SK-N-SH (cell line): ENCODE data around the gene MED27. TPM values are rescaled to one million over a fixed set of nuclear protein-coding genes. Genes with fewer than 3 reads are reported as not detected.

Source experiments
- CTCF ChIA-PET: fragments of 300-600, 350-600 bp; formaldehyde crosslinking; extraction: SDS; loops from one replicate; lab custom pipeline; 2021; lab: Yijun Ruan, JAX
- POLR2A ChIA-PET: fragments of 350-600 bp; sonication (Branson Sonifier 250); formaldehyde crosslinking; extraction: SDS; loops from one replicate; lab custom pipeline; 2020; ENCODE audit warnings: antibody characterized with exemption, inconsistent platforms; lab: Yijun Ruan, JAX
- DNase-seq: peaks from one replicate; pipeline ENCODE4 v3.0.0; 2012
- H2AFZ ChIP-seq: fragments of 200-600 bp; sonication (generic); 2 replicates; pipeline ENCODE4 v1.8.1; 2016; ENCODE audit warnings: antibody characterized with exemption, mild to moderate bottlenecking, low read depth
- H3F3A ChIP-seq: fragments of 200-600 bp; sonication (generic); replicated peaks from 2 replicates; pipeline ENCODE3; 2016; ENCODE audit warnings: antibody characterized with exemption, mild to moderate bottlenecking; ENCODE audit not compliant: insufficient read depth
- H3K27ac ChIP-seq, 2 experiments: fragments of 200-500 bp in 1 of 2; fragments of 200-600 bp in 1 of 2; sonication (Bioruptor generic) in 1 of 2; sonication (generic), shearing (Covaris generic) in 1 of 2; 2 replicates each; pipeline versions ENCODE4 v1.5.1 to v1.6.1; 2014 to 2016; ENCODE audit warnings: low read depth in 2 of 2, inconsistent platforms in 1 of 2, low read length in 1 of 2, mild to moderate bottlenecking in 1 of 2, mixed read lengths in 1 of 2
- H3K27me3 ChIP-seq: fragments of 200-600 bp; sonication (generic), shearing (Covaris generic); 2 replicates; pipeline ENCODE4 v1.6.1; 2016; ENCODE audit warnings: mixed run types; ENCODE audit not compliant: insufficient read depth
- H3K36me3 ChIP-seq, 2 experiments: fragments of 200-500 bp in 1 of 2; fragments of 200-600 bp in 1 of 2; sonication (Bioruptor generic) in 1 of 2; sonication (generic) in 1 of 2; replicated peaks in 1 of 2; 2 replicates each; pipeline versions ENCODE3 to v1.5.1; 2014 to 2016; ENCODE audit warnings: low read length in 1 of 2, mild to moderate bottlenecking in 1 of 2; ENCODE audit not compliant: insufficient read depth in 2 of 2, control insufficient read depth in 1 of 2
- H3K4me1 ChIP-seq, 2 experiments: fragments of 200-500 bp in 1 of 2; fragments of 200-600 bp in 1 of 2; sonication (Bioruptor generic) in 1 of 2; sonication (generic), shearing (Covaris generic) in 1 of 2; 2 replicates each; pipeline versions ENCODE4 v1.5.1 to v1.6.1; 2014 to 2016; ENCODE audit warnings: low read depth in 1 of 2, low read length in 1 of 2, mixed run types in 1 of 2; ENCODE audit not compliant: insufficient read depth in 2 of 2, control insufficient read depth in 1 of 2
- H3K4me2 ChIP-seq: fragments of 200-600 bp; sonication (generic), shearing (Covaris generic); 2 replicates; pipeline ENCODE4 v1.6.1; 2017; ENCODE audit warnings: mixed run types
- H3K4me3 ChIP-seq, 2 experiments: fragments of 200-500 bp in 1 of 2; fragments of 200-600 bp in 1 of 2; sonication (Bioruptor generic) in 1 of 2; sonication (generic), shearing (Covaris generic) in 1 of 2; 2 replicates each; pipeline versions ENCODE4 v1.5.1 to v1.8.1; 2014 to 2016; ENCODE audit warnings: low read depth in 2 of 2, inconsistent platforms in 1 of 2, low read length in 1 of 2, mild to moderate bottlenecking in 1 of 2, mixed read lengths in 1 of 2, moderate library complexity in 1 of 2
- H3K79me2 ChIP-seq: fragments of 200-600 bp; sonication (generic); 2 replicates; pipeline ENCODE4 v1.8.1; 2017; ENCODE audit warnings: mild to moderate bottlenecking; ENCODE audit not compliant: insufficient read depth
- H3K9ac ChIP-seq: fragments of 200-600 bp; sonication (generic); 2 replicates; pipeline ENCODE4 v1.6.1; 2017; ENCODE audit warnings: mixed run types
- H3K9me2 ChIP-seq: fragments of 200-600 bp; sonication (generic); 2 replicates; pipeline ENCODE4 v1.6.1; 2017; ENCODE audit warnings: mixed run types
- H3K9me3 ChIP-seq: fragments of 200-600 bp; sonication (generic); 2 replicates; pipeline ENCODE4 v1.6.1; 2017; ENCODE audit warnings: mixed run types, mild to moderate bottlenecking, moderate library complexity
- H4K20me1 ChIP-seq: fragments of 200-600 bp; sonication (generic); 2 replicates; pipeline ENCODE4 v1.6.1; 2017; ENCODE audit warnings: mild to moderate bottlenecking, mixed run types; ENCODE audit not compliant: insufficient read depth
- CHD2 ChIP-seq: fragments of 150-350 bp; IDR thresholded peaks from 2 replicates; pipeline ENCODE4 v1.6.1; 2018; ENCODE audit warnings: low read length; ENCODE audit not compliant: partially characterized antibody
- EP300 ChIP-seq, 2 experiments: IDR thresholded peaks; 2 replicates each; pipeline versions ENCODE4 v1.4.0 to v1.6.1; 2012; ENCODE audit warnings: borderline replicate concordance in 1 of 2, low read depth in 1 of 2, low read length in 1 of 2
- EZH2phosphoT487 ChIP-seq: fragments of 200-600 bp; sonication (generic); IDR thresholded peaks from 2 replicates; pipeline ENCODE4 v1.6.1; 2017; ENCODE audit warnings: low read depth, mixed run types, mild to moderate bottlenecking, antibody characterized with exemption, moderate library complexity, borderline replicate concordance
- FOXJ3 ChIP-seq: sonication (generic); formaldehyde crosslinking; IDR thresholded peaks from 2 replicates; pipeline ENCODE4 v1.5.1; 2020; ENCODE audit warnings: mild to moderate bottlenecking, missing genetic modification reagents
- GATA2 ChIP-seq: sonication (generic); formaldehyde crosslinking; IDR thresholded peaks from 2 replicates; pipeline ENCODE4 v1.5.0; 2020; ENCODE audit warnings: mild to moderate bottlenecking, missing genetic modification reagents
- RXRA ChIP-seq: IDR thresholded peaks from 2 replicates; pipeline ENCODE4 v1.4.0; 2012; ENCODE audit warnings: low read depth, mild to moderate bottlenecking, borderline replicate concordance
- SMC3 ChIP-seq: IDR thresholded peaks from 2 replicates; pipeline ENCODE4 v1.6.1; 2012; ENCODE audit warnings: low read depth, low read length, improper control_type of control experiment
- YY1 ChIP-seq: IDR thresholded peaks from 2 replicates; pipeline ENCODE4 v1.4.0; 2012; ENCODE audit warnings: low read depth, mild to moderate bottlenecking
- WGBS: methylation state at CpG from one replicate; pipeline ENCODE4 v1.1.6; 2017; ENCODE audit warnings: low lambda C conversion rate; 5-methylcytosine and 5-hydroxymethylcytosine counted together
- polyA plus RNA-seq, 3 experiments: library from polyadenylated mRNA; depleted of rRNA; stranded (reverse); fragments of >200 nt; gene quantifications; 2 replicates each; pipeline ENCODE4 v1.2.3, GENCODE V29; 2012
- TF ChIP-seq, protein P1 (sequence below): fragments of 150-350 bp; IDR thresholded peaks from 2 replicates; pipeline ENCODE4 v1.6.1; 2017; ENCODE audit warnings: antibody characterized with exemption, low read length, low read depth, borderline replicate concordance
- TF ChIP-seq, protein P2 (sequence below): IDR thresholded peaks from 2 replicates; pipeline ENCODE4 v1.4.0; 2012; ENCODE audit warnings: low read depth
- TF ChIP-seq, protein P3 (sequence below): IDR thresholded peaks from 2 replicates; pipeline ENCODE4 v1.6.1; 2012; ENCODE audit warnings: mild to moderate bottlenecking, low read depth, low read length, moderate library complexity
- TF ChIP-seq, protein P4 (sequence below): IDR thresholded peaks from 2 replicates; pipeline ENCODE4 v1.4.0; 2012; ENCODE audit warnings: low read depth, borderline replicate concordance
- TF ChIP-seq, protein P5 (sequence below): fragments of 200-600 bp; sonication (generic); IDR thresholded peaks from 2 replicates; pipeline ENCODE4 v1.6.1; 2017; ENCODE audit warnings: antibody characterized with exemption, mild to moderate bottlenecking, moderate library complexity

Gene MED27
- polyA plus RNA-seq, 1 of the 3 experiments (the other 2 are of a cell fraction) = 35.0 TPM

DNA sequence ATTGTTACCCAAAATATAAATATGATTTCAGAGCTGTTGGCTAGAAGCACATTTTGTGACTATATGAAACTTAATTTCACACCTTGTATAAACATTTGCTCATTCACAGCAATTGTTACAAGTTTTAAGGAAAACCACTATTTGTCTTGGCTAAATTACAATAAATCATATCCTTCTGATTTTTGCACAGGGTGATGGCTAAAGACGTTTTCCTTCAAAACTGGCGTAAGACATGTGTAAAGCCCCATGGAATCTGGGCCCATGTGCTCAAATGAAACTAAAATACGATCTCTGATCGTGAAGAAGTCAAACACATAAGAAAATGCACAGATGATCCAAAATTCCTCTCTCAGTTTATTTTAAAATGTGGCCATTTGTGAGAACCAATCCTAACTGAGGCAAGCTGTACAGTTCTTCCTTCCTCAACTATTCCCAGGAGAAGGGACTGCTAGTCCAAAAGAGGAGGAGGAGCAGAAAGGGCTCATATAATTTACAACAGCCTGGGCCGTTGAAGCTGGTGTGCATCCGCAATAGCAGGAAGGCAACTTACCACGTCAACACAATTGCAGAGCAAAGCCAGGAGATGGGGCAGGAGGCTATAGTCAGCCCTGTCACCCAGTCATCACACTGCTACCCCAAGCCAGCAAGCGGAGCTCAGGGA, 98.4 kb downstream of the MED27 start:
- H3K4me2 ChIP-seq = no peak overlapping the region
- no peak overlapping the region for H2AFZ ChIP-seq

DNA sequence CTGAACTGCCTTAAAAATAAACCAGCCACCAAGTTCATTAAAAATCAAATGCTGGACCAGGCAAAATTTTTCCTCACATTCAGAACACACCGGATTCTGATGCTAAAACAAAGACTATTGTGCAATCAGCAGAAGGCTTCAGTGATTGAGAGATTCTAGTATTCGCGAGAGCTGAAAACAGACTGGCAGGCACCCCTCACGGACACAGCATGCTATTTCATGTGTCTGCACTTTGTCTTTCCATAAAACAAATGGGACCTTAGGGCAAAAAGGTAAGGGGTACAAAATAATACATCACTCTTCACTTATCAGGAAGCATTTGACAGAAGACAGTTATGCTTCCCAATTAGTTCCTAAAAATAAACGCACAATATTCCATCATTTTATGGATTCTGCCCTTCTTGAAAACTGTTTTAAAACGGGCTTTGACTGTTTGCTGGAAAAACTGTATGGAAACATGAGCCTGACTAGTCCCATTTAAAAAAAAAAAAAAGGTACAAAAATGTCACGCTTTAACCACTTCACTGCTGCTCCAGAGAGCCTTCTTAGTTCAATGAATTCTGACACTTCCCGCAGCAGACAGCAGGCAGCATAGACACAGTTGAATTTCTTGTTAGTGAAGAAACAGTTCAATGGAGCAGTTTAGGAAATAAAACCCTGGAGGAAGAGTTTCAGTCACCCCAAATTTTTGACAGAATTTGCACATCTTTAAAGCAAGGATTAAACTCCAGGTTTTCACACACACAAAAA, 99.2 kb downstream of the MED27 start:
- no peak overlapping the region for H3K9ac ChIP-seq
- DNase-seq = peak; percentile 48
- H3K79me2 ChIP-seq = no peaks in the 10 kb centered on the region
- H3K36me3 ChIP-seq = peaks cover 0 to 8% of the 10 kb centered on the region in 2 experiments
- no peaks in the 10 kb centered on the region for H3K9me2 ChIP-seq
- CTCF ChIA-PET = interaction anchor here (0.7 to 2.1 kb wide), 11 partner anchors 9 to 581 kb away, joined by 3 to 9 read pairs (median 3); no protein-coding TSS in a partner anchor
- no peak overlapping the region for H3K4me2 ChIP-seq
- 0 out of 2 replicates have a peak, but pooled peaks cover 5% of the 10 kb centered on the region for H4K20me1 ChIP-seq
- H3K27me3 ChIP-seq = no peaks in the 10 kb centered on the region
- POLR2A ChIA-PET = no interaction called here
- H3F3A ChIP-seq = no peaks in the 10 kb centered on the region
- 73% methylated on average over 8 of the region's 8 CpGs for WGBS
- H3K27ac ChIP-seq = peak overlapping the region in 1 of 2 experiments; percentile 50; a peak in 1 of 4 replicates
- no peak overlapping the region for H2AFZ ChIP-seq
- peaks cover 0 to 32% of the 10 kb centered on the region in 2 experiments; a peak in 2 of 4 replicates for H3K4me1 ChIP-seq
- no peaks in the 10 kb centered on the region for H3K9me3 ChIP-seq
- no peak overlapping the region for H3K4me3 ChIP-seq
- TF ChIP-seq, protein P1, sequence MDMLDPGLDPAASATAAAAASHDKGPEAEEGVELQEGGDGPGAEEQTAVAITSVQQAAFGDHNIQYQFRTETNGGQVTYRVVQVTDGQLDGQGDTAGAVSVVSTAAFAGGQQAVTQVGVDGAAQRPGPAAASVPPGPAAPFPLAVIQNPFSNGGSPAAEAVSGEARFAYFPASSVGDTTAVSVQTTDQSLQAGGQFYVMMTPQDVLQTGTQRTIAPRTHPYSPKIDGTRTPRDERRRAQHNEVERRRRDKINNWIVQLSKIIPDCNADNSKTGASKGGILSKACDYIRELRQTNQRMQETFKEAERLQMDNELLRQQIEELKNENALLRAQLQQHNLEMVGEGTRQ = no peak
- TF ChIP-seq EP300 (IDR thresholded peaks at IDR 0.05; ENCODE audit: borderline replicate concordance in 1 of 2, low read depth in 1 of 2, low read length in 1 of 2) = peak in 1 of 2 experiments; percentile 92; a peak in 2 of 4 replicates
- TF ChIP-seq GATA2 (CRISPR knock-in tag) = peak; percentile 64
- TF ChIP-seq FOXJ3 (CRISPR knock-in tag) = no peak
- TF ChIP-seq SMC3 = no peak
- TF ChIP-seq, protein P2, sequence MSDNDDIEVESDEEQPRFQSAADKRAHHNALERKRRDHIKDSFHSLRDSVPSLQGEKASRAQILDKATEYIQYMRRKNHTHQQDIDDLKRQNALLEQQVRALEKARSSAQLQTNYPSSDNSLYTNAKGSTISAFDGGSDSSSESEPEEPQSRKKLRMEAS = no peak
- TF ChIP-seq RXRA = no peak
- TF ChIP-seq YY1 = no peak
- TF ChIP-seq CHD2 = peak; percentile 73
- no peak for TF ChIP-seq EZH2phosphoT487
- TF ChIP-seq, protein P3, sequence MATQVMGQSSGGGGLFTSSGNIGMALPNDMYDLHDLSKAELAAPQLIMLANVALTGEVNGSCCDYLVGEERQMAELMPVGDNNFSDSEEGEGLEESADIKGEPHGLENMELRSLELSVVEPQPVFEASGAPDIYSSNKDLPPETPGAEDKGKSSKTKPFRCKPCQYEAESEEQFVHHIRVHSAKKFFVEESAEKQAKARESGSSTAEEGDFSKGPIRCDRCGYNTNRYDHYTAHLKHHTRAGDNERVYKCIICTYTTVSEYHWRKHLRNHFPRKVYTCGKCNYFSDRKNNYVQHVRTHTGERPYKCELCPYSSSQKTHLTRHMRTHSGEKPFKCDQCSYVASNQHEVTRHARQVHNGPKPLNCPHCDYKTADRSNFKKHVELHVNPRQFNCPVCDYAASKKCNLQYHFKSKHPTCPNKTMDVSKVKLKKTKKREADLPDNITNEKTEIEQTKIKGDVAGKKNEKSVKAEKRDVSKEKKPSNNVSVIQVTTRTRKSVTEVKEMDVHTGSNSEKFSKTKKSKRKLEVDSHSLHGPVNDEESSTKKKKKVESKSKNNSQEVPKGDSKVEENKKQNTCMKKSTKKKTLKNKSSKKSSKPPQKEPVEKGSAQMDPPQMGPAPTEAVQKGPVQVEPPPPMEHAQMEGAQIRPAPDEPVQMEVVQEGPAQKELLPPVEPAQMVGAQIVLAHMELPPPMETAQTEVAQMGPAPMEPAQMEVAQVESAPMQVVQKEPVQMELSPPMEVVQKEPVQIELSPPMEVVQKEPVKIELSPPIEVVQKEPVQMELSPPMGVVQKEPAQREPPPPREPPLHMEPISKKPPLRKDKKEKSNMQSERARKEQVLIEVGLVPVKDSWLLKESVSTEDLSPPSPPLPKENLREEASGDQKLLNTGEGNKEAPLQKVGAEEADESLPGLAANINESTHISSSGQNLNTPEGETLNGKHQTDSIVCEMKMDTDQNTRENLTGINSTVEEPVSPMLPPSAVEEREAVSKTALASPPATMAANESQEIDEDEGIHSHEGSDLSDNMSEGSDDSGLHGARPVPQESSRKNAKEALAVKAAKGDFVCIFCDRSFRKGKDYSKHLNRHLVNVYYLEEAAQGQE = no peak

More for the DNA sequence above, 98.4 kb downstream of the MED27 start:
- H3K9me3 ChIP-seq = no peaks in the 10 kb centered on the region
- CTCF ChIA-PET = interaction anchor here (0.6 to 2.1 kb wide), 13 partner anchors 8 to 580 kb away, joined by 3 to 9 read pairs (median 3); no protein-coding TSS in a partner anchor
- no peak overlapping the region for H3K4me3 ChIP-seq
- POLR2A ChIA-PET = no interaction called here
- no peaks in the 10 kb centered on the region for H3K79me2 ChIP-seq
- no peaks in the 10 kb centered on the region for H3K9me2 ChIP-seq
- H3F3A ChIP-seq = no peaks in the 10 kb centered on the region
- 96% methylated on average over 8 of the region's 8 CpGs for WGBS
- H3K9ac ChIP-seq = no peak overlapping the region
- no peak for DNase-seq
- 0 out of 2 replicates have a peak, but pooled peaks cover 5% of the 10 kb centered on the region for H4K20me1 ChIP-seq
- peak overlapping the region in 1 of 2 experiments; percentile 50; a peak in 1 of 4 replicates for H3K27ac ChIP-seq
- peaks cover 0 to 24% of the 10 kb centered on the region in 2 experiments; a peak in 2 of 4 replicates for H3K4me1 ChIP-seq
- no peaks in the 10 kb centered on the region for H3K27me3 ChIP-seq
- peaks cover 0 to 8% of the 10 kb centered on the region in 2 experiments for H3K36me3 ChIP-seq
- TF ChIP-seq GATA2 (CRISPR knock-in tag) (no peak), SMC3 (peak; percentile 19; the same call in 1 of the 2 replicates)
- TF ChIP-seq, protein P4, sequence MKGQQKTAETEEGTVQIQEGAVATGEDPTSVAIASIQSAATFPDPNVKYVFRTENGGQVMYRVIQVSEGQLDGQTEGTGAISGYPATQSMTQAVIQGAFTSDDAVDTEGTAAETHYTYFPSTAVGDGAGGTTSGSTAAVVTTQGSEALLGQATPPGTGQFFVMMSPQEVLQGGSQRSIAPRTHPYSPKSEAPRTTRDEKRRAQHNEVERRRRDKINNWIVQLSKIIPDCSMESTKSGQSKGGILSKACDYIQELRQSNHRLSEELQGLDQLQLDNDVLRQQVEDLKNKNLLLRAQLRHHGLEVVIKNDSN = no peak
- TF ChIP-seq, protein P5, sequence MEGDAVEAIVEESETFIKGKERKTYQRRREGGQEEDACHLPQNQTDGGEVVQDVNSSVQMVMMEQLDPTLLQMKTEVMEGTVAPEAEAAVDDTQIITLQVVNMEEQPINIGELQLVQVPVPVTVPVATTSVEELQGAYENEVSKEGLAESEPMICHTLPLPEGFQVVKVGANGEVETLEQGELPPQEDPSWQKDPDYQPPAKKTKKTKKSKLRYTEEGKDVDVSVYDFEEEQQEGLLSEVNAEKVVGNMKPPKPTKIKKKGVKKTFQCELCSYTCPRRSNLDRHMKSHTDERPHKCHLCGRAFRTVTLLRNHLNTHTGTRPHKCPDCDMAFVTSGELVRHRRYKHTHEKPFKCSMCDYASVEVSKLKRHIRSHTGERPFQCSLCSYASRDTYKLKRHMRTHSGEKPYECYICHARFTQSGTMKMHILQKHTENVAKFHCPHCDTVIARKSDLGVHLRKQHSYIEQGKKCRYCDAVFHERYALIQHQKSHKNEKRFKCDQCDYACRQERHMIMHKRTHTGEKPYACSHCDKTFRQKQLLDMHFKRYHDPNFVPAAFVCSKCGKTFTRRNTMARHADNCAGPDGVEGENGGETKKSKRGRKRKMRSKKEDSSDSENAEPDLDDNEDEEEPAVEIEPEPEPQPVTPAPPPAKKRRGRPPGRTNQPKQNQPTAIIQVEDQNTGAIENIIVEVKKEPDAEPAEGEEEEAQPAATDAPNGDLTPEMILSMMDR = no peak
